Activated CD8-positive, alpha-beta memory T cell treated with anti-CD3 and anti-CD28 coated beads for 1 hour (primary cell): Measurements from ENCODE around the gene RAB10.
"Not testable (repeated sequence)": the region's sequence is repeated elsewhere in the genome, so short reads cannot be mapped to it uniquely, and the experiment has no call there.

Experiments
- DNase-seq, 2 donors: peaks; one replicate each; pipeline ENCODE4 v3.0.0-alpha.2; 2020; ENCODE audit warnings: low read depth in 1 of 2; ENCODE audit errors: extremely low read depth in 1 of 2

RAB10 gene

DNA sequence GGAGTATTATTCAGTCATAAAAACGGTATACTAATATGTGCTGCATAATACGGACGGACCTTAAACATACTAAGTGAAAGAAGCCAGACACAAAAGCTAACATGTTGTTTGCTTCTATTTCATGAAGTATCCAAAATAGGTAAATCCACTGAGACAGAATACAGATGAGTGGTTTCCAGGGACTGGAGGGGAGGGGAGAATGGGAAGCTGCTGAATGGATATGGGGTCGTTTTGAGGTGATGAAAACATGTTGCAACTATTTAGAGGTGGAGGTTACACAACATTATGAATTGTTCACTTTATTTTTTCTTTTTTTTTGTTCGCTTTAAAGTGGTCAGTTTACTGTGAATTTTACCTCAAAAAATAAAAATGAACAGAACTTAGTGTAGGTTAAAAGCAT lies 52.9 kb downstream of the RAB10 start:
- no peak for DNase-seq

DNA sequence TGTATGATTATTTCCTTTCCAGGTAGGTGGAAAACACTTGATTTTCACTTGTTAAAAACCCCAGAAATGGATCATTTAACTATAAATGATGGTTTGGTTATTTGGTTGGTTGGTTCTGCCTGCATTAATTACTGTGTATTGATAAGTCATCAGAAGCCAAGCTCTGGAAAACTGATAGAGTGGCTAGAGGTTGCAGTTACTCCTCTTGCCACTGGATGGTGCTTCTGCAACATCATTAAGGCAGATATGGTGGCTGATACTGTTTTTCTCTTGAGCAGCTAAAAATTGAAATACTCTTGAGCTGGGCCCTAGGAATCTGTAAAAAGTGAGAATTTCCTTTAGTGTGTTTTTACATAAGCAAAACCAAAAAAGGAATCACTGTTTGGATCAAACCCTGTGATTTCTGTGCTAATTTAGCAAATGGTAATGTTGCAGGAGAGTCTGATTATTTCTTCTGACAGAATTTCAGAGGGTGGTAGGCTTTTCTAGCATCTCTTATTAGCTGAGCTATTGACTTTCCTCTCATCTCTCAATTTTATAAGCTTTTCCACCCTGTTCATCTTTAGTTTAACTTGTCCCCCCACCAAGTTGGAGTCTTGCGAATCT lies 54.3 kb downstream of the RAB10 start:
- no peak for DNase-seq

DNA sequence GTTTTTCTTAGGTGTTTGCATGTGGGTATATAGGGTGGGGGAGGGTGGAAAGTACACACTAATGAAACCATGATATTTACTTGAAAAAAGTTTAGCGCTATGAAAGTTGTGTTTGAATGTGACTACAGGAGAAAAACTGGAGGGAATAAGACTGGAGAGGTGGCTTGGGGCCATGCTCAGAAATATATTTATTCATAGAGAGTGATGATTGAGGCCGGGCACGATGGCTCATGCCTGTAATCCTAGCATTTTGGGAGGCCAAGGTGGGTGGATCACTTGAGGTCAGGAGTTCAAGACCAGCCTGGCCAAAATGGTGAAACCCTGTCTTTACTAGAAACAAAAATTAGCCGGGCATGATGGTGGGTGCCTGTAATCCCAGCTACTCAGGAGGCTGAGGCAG lies 55.0 kb downstream of the RAB10 start:
- DNase-seq: not testable (repeated sequence)

DNA sequence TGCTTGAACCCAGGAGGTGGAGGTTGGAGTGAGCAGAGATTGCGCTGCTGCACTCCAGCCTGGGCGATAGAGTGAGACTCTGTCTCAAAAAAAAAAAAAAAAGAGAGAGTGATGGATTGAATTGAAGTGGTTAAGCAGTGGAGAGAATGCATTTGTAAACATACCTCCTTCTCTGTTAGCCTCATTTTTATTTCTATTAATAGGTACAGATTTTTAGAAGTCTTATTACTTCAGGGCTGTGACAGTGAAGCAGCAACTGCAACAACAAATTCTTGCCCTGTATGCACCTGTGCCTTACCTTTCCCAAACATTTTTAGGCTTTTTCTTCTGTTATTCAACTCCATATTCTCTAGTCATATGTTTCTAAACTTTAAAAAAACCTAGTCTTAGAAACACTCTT lies 55.5 kb downstream of the RAB10 start:
- no peak for DNase-seq

DNA sequence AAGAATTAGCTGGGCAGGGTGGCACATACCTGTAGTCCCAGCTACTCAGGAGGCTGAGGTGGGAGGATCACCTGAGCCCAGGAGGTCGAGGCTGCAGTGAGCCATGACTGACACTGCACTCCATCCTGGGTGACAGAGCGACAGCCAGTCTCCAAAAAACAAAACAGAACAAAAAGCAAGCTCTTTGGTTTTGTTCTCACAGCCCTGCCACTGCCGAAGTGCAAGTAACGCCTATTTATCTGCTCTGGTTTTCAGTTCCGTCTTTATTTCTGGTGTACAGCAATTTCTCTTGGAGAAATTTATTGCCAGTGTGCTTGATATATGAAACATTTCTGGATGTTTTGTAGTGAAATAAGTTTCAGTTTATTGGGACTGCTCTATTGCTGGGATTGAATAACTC lies 61.9 kb downstream of the RAB10 start:
- no peak for DNase-seq

DNA sequence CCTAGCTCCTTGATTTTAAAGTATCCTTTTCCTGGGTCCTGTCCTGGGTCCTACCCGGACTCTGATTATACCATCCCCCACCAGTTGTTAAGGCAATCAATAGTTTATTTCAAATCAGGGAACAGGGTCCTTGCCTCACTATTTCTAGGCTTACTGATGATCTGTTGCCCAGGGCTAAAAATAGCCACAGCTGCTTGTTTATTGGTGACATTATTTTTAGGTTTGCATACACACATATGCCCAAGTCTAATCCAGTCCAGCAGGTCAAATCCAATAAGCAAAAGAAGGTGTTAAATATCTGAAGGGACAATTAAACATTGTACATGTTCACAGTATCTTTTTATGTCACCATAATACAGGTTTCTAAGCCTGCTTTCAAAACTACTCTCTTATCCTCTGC lies 66.0 kb downstream of the RAB10 start:
- DNase-seq: no peak

DNA sequence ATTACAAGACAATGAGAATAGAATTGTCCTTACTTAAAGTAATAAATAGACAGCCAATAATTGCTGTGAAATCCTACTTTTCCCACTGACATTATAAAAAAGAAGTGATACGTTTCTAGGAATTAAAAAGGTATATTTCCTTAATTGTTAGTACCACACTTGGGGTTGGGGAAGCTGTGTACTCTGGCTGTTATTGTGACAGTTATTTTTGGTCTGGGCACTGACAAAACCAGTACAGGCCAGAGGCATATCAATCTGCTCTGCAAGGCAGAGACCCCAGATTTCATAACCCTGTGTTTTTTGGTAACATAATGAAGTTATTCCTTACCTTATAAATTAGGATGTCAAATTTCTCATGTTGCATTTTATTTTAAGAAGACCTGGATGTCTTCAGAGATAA lies 66.5 kb downstream of the RAB10 start:
- DNase-seq: no peak

DNA sequence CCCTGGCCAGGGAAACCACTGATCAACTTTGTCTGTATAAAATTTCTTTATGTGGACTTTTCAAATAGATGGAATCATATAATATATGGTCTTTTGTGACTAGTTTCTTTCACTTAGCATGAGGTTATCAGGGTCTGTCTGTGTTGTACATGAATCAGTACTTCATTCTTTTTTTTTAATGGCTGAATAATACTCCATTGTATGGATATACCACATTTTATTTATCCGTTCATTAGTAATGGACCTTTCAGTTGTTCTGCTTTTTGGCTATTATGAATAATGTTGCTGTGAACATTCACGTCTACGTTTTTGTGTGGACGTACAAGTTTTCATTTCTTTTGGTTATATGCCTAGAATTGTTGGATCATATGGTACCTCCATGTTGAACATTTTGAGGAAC lies 69.9 kb downstream of the RAB10 start:
- DNase-seq: no peak

DNA sequence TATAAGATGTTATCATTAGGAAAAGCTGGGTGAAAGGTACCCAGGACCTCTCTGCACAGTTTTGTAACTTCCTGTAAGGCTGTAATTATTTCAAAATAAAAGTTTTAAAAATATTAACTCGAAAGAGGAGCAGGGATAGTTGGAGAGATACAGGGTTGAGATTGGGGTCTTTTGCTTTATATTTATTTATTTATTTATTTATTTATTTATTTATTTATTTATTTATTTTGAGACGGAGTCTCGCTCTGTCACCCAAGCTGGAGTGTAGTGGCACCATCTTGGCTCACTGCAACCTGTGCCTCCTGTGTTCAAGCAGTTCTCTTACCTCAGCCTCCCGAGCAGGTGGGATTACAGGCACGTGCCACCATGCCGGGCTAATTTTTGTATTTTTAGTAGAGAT lies 74.8 kb downstream of the RAB10 start:
- DNase-seq: not testable (repeated sequence)

DNA sequence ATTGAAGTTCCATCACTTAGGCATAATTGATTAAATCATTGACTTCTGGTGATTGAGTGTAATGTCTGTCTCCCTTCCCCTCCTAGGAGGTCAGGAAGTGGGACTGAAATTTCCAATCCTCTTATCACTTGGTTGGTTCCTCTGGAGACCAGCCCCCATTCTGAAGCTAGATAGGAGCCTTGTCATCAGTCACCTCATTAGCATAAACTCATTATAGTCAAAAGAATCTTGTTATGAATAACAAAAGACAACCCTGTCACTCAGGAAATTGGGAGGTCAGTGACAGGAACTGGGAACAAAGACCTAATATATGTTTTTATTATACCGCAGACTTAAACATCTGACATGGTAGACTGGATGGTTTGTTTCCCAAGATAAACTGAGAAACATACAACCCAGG lies 78.3 kb downstream of the RAB10 start:
- no peak for DNase-seq

DNA sequence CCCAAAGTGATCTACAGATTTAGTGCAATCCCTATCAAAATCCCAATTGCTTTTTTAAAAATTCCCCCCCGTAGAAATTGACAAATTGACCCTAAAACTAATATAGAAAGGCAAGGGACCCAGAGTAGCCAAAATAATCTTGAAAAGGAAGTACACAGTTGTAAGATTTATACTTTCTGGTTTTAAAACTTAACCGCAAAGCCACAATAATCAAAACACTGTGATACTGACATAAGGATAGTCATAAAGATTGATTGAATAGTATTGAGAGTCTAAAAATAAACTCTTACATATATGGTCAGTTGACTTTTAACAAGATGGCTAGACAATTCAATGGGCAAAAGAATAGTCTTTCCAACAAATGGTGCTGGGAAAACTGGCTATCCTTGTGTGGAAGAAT lies 80.3 kb downstream of the RAB10 start:
- no peak for DNase-seq

DNA sequence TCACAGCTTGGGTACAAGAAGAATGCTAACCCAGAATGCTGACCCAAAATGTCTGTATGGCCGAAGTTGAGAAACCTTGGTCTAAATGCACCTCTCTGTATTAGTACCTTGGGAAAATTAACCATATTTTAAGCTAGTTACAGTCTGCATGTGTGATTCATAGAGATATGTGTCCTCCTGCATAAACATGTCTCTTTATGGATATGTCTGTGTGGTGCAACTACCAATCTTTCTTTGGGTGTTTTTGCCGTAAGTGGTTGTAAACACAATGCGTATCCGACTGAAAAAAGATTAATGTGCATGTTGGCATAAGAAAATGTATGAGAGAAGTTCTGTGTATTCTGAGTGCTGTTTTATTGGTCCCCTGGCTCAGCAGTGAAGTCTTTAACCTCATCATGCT lies 84.8 kb downstream of the RAB10 start:
- DNase-seq: no peak

DNA sequence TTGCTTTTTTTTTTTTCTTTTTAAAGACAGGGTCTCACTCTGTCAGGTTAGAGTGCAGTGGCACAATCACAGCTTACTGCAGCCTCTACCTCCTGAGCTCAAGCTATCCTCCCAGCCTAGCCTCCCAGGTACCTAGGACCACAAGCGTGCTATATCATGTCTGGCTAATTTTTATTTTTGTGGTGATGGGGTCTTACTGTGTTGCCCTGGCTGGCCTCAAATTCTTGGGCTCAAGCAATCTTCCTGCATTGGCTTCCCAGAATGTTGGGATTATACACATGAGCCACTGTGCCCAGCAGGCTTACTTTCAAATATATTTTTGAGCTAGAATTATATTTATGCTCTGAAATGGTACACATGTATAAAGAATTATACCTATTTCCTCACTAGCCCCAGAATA lies 85.6 kb downstream of the RAB10 start:
- DNase-seq: no peak

DNA sequence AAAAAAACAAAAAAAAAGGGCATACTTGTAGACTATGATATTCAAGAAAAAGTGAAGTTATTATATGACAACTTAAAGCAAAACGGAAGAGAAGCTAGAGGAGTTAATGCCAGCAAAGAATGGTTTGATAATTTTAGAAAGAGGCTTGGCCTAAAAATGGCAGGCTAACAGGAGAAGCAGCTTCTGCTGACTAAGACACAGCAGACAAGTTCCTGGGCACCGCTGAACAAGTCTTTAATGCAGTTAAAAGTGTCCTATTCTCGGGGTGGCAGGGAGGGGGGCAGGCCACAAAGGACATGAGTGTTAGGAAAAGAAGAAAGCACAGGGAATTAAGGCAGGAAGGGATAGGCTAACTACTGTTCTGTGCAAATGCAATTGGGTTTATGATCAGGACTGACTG lies 88.7 kb downstream of the RAB10 start:
- no peak for DNase-seq

DNA sequence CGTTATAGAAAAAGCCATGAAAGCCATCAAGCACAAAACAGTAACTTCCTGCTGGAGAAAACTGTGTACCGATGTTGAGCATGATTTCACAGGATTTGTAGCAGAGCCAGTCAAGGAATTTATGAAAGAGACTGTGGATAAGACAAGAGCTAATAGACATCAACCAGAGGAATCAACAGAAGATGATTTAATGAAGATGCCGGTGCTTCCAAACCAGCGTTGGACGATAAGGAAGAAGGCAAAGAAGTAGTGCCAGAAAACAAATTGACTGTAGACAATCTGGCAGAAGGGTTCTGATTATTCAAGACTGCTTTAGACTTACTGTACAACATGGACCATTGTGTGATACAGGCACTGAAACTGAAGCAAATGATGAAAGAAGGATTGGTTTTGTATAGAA lies 89.5 kb downstream of the RAB10 start:
- DNase-seq: no peak

DNA sequence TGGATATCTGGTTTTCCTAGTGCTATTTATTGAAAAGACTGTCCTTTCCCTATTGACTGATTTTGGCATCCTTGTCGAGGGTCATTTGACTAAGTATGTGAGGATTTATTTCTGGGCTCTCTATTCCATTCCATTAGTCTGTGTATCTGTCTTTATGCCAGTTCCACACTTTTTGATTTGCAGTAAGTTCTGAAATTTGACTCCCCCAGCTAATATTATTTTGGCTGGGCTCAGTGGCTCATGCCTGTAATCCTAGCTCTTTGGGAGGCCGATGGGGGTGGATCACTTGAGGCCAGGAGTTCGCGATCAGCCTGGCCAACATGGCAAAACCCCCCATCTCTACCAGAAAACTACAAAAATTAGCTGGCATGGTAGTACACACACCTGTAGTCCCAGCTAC lies 92.2 kb downstream of the RAB10 start:
- no peak for DNase-seq

DNA sequence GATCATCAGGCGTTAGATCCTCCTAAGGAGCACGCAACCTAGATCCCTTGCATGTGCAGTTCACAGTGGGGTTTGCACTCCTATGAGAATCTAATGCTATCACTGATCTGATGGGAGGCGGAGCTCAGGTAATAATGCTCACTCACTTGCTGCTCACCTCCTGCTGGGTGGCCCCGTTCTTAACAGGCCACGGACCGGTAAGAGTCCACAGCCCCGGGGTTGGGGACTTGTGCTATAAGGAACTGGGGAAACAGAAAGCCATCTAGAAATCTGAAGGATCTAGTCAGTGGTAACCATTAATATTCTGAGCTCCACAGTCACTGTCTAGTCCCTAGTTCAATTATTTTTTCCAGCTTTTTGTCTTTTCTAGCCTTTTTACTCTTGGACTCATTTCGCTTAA lies 94.3 kb downstream of the RAB10 start:
- DNase-seq: no peak

DNA sequence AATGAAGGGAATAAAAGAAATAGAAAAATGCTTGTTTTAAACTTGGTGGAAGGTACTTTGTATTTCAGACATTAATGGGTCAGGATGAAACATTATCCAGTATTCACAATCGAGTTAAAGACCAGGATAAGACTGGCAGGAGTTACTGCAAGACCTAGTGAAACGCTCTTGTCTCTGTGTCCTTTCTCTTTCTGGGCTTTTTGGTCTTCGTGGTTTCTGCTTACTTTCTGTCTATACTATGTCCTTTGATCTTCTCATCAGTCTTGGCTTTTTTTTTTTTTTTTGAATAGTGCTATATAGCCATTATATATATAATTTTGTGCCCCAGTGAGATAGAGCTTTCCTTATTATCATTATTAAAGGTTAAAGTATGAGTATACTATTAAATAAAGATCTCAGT lies 96.9 kb downstream of the RAB10 start:
- no peak for DNase-seq

DNA sequence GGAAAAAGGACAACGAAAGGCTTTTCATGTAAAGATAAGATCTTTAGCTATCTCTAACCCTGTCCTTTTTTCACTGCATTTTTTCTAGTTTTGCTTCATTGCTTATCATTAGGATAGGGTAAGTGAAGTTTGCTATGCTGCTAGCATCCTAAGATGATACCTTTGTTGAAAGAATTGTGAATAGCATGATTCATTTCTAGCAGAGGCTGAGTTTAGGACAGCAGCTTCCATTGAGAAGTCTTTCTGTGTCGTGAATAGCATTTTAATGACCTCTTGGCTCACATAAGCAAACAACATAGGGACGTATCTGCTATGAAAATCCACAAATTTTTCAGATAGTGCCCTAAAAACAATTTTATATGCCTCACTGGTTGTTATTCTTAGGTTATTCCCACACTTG lies 102.6 kb downstream of the RAB10 start:
- no peak for DNase-seq

DNA sequence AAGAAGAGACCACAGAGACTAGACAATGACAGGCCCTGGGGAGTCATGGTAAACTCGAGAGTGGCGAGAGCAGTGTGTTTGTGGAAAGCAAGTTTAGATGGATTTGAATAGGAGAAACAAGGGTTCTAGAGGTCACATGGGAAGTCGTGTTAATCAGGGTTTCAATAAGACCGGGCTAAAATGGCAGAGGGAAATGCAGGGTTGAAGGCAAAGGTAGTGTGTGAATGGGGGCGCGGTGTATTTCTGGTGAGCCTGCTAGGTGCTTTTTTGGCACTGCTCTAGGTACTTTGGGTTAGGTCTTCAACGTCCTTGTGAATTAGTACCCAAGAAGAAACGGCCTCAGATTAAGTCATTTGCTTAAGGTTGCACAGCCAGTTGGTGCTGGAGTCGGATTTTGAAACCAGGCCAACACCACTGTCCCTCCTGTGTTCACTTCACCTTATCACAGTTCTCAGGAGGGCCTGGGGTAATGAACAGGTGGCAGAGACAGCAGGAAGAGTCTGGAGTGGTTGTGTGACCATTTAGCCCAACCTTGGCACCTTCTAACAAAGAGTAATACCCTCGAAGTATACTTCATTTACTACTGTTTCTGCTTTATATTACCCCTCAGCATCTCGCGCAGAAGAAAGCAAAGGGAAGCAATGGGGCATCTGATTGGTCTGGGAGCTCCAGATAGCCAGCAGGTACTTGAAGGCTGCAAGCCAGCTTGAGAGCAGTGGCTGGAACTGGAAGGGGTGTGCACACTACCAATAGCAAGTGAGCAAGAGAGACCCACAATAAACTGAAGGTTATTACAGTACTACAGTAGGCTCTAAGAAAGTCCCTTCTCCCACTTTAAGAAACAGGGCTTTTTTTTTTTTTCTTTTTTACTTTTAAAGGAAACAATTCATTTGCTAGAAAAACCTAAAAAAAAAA lies 105.6 kb downstream of the RAB10 start:
- DNase-seq: no peak

DNA sequence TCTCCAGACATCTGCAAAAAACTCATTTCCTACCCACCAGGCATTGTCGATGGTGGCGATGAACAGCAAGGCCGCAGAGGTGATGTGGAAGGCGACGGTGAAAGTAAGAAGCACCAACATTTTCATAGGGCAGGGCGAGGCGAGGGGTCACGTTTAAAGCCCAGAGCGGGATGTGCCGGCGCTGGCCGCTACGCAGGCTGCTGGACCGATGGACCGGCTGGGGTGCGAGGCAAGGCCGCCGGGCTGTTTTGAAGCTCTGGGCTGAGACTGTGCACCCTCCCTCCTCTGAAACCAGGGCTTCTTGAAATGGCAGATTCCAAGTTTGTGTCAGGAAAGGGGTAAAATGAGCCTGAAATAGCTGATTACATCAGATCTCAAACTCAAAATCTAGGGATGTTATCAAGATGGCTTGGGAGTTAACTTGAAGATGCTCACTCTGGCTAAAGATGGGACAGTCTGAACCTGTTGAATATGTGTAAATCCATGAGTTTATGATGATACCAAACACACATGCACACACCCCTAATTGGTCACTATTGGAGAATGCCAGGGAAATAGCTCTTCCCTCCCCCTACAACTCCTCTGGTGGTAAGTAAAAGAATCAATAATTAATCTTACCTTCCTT lies 107.4 kb downstream of the RAB10 start:
- no peak for DNase-seq

DNA sequence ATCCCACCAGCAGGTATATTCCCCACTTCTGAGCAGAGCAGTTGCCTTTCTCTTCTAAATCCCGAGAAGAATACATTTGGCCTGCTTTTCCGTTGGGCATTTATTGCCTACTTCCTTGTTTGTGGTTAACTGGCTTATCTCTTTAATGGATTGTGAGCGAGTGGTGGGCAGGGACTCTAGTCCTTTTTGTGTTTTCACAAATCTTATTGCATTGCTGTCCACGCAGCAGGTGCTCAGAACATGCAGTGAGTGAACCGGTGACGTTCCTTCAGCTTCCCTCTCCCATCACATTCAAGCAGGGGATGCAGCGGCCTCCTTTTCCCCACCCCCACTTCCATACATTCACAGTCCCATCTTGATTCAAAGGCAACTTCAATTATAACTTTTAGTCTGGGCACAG lies 110.1 kb downstream of the RAB10 start:
- DNase-seq: no peak
